Aorta (tissue), 5 donors: ENCODE results near the gene NCOA1. TPM values are rescaled to one million over a fixed set of nuclear protein-coding genes. Genes with fewer than 3 reads are reported as not detected.
"Not testable (repeated sequence)": the region's sequence is repeated elsewhere in the genome, so short reads cannot be mapped to it uniquely, and the experiment has no call there.

Experiments used
- ATAC-seq: fragments of 200-7000 bp; cut with Tn5 transposase; one replicate; pipeline ENCODE4 v1.9.1; 2022; ENCODE audit warnings: moderate library complexity; ENCODE audit not compliant: low FRiP score
- DNase-seq, 2 donors: peaks; one replicate each; pipeline ENCODE4 v3.0.0-alpha.2; 2020
- H3K27ac ChIP-seq, 2 donors: one replicate each; pipeline ENCODE4 v1.5.1; 2013; ENCODE audit warnings: low read length in 2 of 2, mild to moderate bottlenecking in 2 of 2, moderate library complexity in 2 of 2, control low read depth in 1 of 2, inconsistent platforms in 1 of 2, low read depth in 1 of 2
- H3K27me3 ChIP-seq, 2 donors: one replicate each; pipeline ENCODE4 v1.6.1; 2013; ENCODE audit warnings: control low read depth in 1 of 2, low read length in 1 of 2, mild to moderate bottlenecking in 1 of 2, moderate library complexity in 1 of 2; ENCODE audit not compliant: insufficient read depth in 2 of 2, control insufficient read depth in 1 of 2
- H3K36me3 ChIP-seq, 2 donors: one replicate each; pipeline ENCODE4 v1.6.1; 2013; ENCODE audit warnings: control low read depth in 1 of 2, low read length in 1 of 2, mild to moderate bottlenecking in 1 of 2; ENCODE audit not compliant: insufficient read depth in 2 of 2, control insufficient read depth in 1 of 2
- H3K4me1 ChIP-seq, 2 donors: one replicate each; pipeline ENCODE4 v1.6.1; 2013; ENCODE audit warnings: low read length in 2 of 2, control low read depth in 1 of 2, mild to moderate bottlenecking in 1 of 2, moderate library complexity in 1 of 2; ENCODE audit not compliant: insufficient read depth in 2 of 2, control insufficient read depth in 1 of 2
- H3K4me3 ChIP-seq, 2 donors: one replicate each; pipeline ENCODE4 v1.5.1; 2013; ENCODE audit warnings: low read length in 2 of 2, control low read depth in 1 of 2, mild to moderate bottlenecking in 1 of 2
- H3K9me3 ChIP-seq: one replicate; pipeline ENCODE4 v1.6.1; 2013; ENCODE audit warnings: mild to moderate bottlenecking, low read length; ENCODE audit not compliant: control insufficient read depth
- WGBS, 2 donors: extraction: QIAGEN DNeasy Blood & Tissue Kit; methylation state at CpG; one replicate each; pipeline ENCODE4 v1.1.7; 2013; 5-methylcytosine and 5-hydroxymethylcytosine counted together
- intact Hi-C, 2 donors: fragments of 100-400 bp; cut with DNase I; formaldehyde crosslinking; loops; one replicate each; pipeline versions ENCODE4 v1.14.2 to v1.15.0; 2022
- polyA plus RNA-seq, 2 donors: library from polyadenylated mRNA; stranded (reverse); fragments of 200-250 nt; gene quantifications; one replicate each; pipeline ENCODE4 v1.2.3, GENCODE V29; 2013
- total RNA-seq, 2 donors: library from RNA; stranded (reverse); fragmentation: NEBNext Ultra II Directional; extraction: Animal tissue kit (Norgen Biotek cat#: 25700); gene quantifications; one replicate each; pipeline ENCODE4 v1.2.1, GENCODE V29; 2021
- donor health status: healthy with polysubstance abuse.
- donor health status: Bipolar disorder and iron deficiency.
- donor health status: DM: no; HTN: no; CAD: no.
- donor health status: DM: no; HTN: no; CAD: no.
- donor health status: DM: yes; HTN: yes; CAD: no.

Gene NCOA1
- total and polyA plus RNA-seq, 4 donors = 6.5 to 68.1 (median 26.7) TPM

DNA sequence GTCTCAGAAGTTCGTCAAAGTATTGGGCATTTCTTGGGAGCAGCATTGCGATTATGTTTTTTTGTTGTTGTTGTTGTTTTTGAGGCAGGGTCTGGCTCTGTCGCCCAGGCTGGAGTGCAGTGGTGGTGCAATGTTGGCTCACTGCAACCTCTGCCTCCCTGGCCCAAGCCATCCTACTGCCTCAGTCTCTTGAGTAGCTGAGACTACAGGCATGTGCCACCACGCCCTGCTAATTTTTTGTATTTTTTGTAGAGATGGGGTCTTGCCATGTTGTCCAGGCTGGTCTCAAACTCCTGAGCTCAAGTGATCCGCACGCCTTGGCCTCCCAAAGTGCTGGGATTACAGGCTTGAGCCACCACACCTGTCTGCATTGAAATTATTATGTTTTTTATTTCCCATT lies 109.1 kb downstream of the NCOA1 start:
- H3K36me3 ChIP-seq, DNase-seq, ATAC-seq, intact Hi-C loops, H3K27me3 ChIP-seq, H3K4me1 ChIP-seq, H3K9me3 ChIP-seq, H3K4me3 ChIP-seq, H3K27ac ChIP-seq: not testable (repeated sequence)
- 97 to 98% methylated on average over 6 of the region's 6 CpGs for WGBS, 2 donors

DNA sequence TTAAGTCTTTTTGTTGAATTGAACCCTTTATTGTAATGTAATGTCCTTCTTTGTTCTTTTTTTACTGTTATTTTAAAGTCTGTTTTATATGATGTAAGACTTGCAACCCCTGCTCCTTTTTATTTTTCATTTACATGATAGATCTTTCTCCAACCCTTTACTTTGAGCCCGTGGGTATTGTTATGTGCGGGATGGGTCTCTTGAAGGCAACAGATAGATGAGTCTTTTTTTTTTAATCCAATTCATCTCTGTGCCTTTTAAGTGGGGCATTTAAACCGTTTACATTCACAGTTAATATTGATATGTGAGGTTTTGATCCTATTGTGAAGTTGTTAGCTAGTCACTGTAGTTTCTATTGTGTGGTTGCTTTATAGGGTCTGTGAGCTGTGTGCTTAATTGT lies 120.6 kb downstream of the NCOA1 start:
- no peaks in the 10 kb centered on the region for H3K36me3 ChIP-seq
- DNase-seq (no peak), ATAC-seq (no peak)
- intact Hi-C loops = loop anchor here in 1 of 2 donors (5.0 kb wide), 1 partner anchor 34 kb away; no protein-coding TSS in a partner anchor
- H3K4me3 ChIP-seq = no peak overlapping the region
- H3K9me3 ChIP-seq = no peaks in the 10 kb centered on the region
- H3K27me3 ChIP-seq = no peaks in the 10 kb centered on the region
- no peak overlapping the region for H3K27ac ChIP-seq
- WGBS, 2 donors = 91 to 96% methylated on average over 3 of the region's 3 CpGs
- H3K4me1 ChIP-seq = peaks cover 0 to 1% of the 10 kb centered on the region in 2 donors

DNA sequence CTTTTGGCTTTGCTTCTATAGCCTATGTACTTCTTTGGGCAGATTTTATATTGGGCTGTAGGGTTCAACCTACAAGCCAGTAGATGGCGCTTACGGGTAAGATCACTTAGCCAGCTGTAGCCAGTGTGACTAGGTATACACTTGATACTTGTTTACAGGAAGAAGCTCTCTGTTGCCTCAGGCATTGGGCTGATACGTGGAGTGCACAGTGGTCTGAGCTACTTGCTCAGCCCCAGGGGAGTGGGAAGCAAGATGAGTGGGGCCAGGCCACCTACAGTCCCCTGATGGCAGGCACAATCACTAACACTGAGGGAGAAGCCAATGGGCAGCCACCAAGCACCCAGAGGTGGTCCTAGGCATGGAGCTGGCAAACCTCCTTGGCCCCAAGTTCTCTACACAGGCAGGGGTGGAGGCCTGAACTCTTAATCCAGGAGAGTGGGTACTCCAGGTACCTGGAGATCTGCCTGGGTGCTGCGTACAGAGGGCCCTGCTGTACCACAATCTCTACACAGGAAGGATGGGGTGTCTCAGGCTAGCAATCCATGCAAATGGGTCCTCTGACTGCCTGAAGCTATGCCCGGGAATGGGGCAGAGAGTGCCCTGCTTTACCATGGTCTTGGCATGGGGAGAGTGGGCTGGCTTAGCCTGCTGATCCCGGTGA lies 122.2 kb downstream of the NCOA1 start:
- intact Hi-C loops = loop anchor here in 1 of 2 donors (5.0 kb wide), 1 partner anchor 36 kb away; no protein-coding TSS in a partner anchor
- Histone ChIP-seq H3K4me3 (no peak overlapping the region), H3K9me3 (no peaks in the 10 kb centered on the region), H3K4me1 (peaks cover 0 to 3% of the 10 kb centered on the region in 2 donors), H3K27me3 (no peaks in the 10 kb centered on the region), H3K36me3 (no peaks in the 10 kb centered on the region), H3K27ac (no peak overlapping the region)
- 68 to 75% methylated on average over 6 of the region's 6 CpGs for WGBS, 2 donors
- ATAC-seq (no peak), DNase-seq (no peak)

DNA sequence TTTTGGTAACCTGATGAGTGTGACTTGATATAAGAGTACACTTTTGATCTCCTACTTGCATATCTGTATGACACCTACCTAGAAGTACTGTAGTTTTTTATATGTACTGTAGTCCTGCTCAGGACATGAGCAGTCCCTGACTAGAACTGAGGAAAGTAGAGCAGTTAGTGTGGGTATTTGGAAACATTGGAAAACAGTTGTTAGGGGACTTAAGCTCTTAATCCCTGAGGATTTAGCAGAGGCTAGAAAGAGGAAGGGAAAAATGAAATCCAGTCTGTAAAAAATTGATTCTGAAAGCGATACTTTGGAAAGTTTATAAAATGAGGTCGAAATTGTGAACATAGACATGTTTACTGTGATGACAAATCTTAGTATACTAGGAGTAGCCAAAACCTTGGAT lies 125.6 kb downstream of the NCOA1 start:
- Histone ChIP-seq H3K9me3 (no peaks in the 10 kb centered on the region), H3K4me3 (no peak overlapping the region), H3K4me1 (peaks cover 0 to 5% of the 10 kb centered on the region in 2 donors), H3K27me3 (no peaks in the 10 kb centered on the region), H3K27ac (no peak overlapping the region), H3K36me3 (no peaks in the 10 kb centered on the region)
- DNase-seq (no peak), ATAC-seq (no peak)
- 93 to 95% methylated on average over 2 of the region's 2 CpGs for WGBS, 2 donors
- intact Hi-C loops = no loop called here

DNA sequence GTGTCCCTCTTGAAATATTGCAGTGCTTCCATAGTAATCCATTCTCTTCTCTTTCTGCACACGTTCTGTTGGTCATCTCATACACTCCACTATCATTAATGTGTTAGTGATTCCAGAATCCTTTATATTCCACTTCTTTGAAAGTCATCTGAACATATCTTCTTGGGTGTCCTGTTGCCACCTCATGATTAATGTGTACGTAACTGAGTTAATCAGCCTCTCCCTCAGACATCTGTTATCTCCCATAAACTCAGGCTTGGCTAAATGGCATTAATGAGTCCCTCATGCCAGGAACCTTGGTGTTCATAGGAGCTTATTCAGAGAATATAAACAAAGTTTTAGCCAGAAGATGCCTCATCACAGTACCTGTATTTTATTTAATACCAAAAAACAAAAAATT lies 126.4 kb downstream of the NCOA1 start:
- no peaks in the 10 kb centered on the region for H3K9me3 ChIP-seq
- no peak overlapping the region for H3K27ac ChIP-seq
- no peaks in the 10 kb centered on the region for H3K36me3 ChIP-seq
- H3K4me1 ChIP-seq = peaks cover 0 to 5% of the 10 kb centered on the region in 2 donors
- no peak for ATAC-seq
- WGBS, 2 donors = 85 to 88% methylated on average over 2 of the region's 2 CpGs
- no peak overlapping the region for H3K4me3 ChIP-seq
- DNase-seq = no peak
- intact Hi-C loops = no loop called here
- H3K27me3 ChIP-seq = no peaks in the 10 kb centered on the region

DNA sequence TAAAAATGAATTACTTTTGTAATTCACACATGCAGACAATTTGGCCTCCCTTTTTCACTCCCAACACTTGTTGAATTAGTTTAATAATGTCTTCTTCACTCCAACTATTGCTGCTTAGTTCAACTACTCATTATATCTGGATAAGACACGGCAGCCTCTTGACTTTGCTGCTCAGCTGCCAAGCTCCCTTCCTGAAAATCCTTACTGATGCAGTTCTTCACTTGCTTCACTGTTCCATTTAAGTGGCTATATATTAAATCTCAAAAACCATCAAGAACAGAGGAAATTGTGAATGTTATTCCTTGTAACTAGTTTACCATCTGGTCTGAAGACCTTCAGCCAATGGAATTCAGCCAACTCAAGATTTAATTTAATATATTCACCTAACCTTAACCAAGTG lies 127.1 kb downstream of the NCOA1 start:
- Histone ChIP-seq H3K27ac (no peak overlapping the region), H3K4me1 (peaks cover 0 to 5% of the 10 kb centered on the region in 2 donors), H3K27me3 (no peaks in the 10 kb centered on the region), H3K36me3 (no peaks in the 10 kb centered on the region), H3K9me3 (no peaks in the 10 kb centered on the region), H3K4me3 (no peak overlapping the region)
- no peak for ATAC-seq
- no peak for DNase-seq
- intact Hi-C loops = no loop called here
- 50 to 53% methylated on average over 1 of the region's 1 CpG for WGBS, 2 donors

DNA sequence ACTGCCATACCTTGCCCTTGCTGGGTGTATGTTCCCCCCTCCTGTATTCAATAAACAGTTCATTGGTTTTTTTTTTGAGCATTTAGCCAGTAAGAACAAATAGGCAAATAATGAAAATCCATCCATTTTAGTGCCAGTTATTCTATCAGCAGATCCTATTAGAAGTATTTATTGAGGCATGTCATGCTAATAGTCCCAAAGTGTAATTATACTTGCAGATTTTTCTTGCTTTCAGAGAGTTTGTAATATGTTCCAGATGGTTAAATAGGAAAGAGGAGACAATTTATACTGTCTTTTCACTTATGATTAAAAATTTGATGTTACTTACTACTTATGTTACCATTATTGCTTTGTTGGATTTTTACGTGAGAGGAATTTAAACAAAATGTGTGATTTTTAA lies 127.6 kb downstream of the NCOA1 start:
- H3K27me3 ChIP-seq = no peaks in the 10 kb centered on the region
- peaks cover 0 to 5% of the 10 kb centered on the region in 2 donors for H3K4me1 ChIP-seq
- H3K4me3 ChIP-seq = no peak overlapping the region
- intact Hi-C loops = no loop called here
- H3K9me3 ChIP-seq = no peaks in the 10 kb centered on the region
- no peak for DNase-seq
- no peaks in the 10 kb centered on the region for H3K36me3 ChIP-seq
- 96 to 98% methylated on average over 1 of the region's 1 CpG for WGBS, 2 donors
- ATAC-seq = no peak
- H3K27ac ChIP-seq = no peak overlapping the region

DNA sequence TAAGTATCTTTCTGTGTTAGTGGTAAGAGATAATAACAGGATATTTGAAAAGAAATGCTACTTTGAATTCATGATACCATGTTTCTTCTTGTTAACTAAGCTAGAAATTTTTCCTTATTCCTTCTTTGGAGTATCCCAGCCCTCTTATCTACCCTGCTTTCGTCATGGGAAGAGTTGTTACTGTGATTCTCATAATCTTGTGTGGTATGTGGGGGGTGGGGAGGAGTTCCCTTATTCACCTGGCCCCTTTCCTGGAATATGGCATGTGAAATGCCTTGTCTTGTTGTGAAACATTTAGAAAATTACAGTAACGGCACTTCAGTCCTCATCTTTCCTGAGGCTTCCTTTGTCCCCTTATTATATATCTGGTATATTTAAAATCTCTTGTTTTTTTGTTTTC lies 129.9 kb downstream of the NCOA1 start:
- Histone ChIP-seq H3K4me1 (peaks cover 0 to 5% of the 10 kb centered on the region in 2 donors), H3K27ac (no peak overlapping the region), H3K36me3 (no peaks in the 10 kb centered on the region), H3K4me3 (no peak overlapping the region), H3K27me3 (no peaks in the 10 kb centered on the region), H3K9me3 (no peaks in the 10 kb centered on the region)
- 91 to 94% methylated on average over 2 of the region's 2 CpGs for WGBS, 2 donors
- intact Hi-C loops = no loop called here
- no peak for ATAC-seq
- DNase-seq = no peak

DNA sequence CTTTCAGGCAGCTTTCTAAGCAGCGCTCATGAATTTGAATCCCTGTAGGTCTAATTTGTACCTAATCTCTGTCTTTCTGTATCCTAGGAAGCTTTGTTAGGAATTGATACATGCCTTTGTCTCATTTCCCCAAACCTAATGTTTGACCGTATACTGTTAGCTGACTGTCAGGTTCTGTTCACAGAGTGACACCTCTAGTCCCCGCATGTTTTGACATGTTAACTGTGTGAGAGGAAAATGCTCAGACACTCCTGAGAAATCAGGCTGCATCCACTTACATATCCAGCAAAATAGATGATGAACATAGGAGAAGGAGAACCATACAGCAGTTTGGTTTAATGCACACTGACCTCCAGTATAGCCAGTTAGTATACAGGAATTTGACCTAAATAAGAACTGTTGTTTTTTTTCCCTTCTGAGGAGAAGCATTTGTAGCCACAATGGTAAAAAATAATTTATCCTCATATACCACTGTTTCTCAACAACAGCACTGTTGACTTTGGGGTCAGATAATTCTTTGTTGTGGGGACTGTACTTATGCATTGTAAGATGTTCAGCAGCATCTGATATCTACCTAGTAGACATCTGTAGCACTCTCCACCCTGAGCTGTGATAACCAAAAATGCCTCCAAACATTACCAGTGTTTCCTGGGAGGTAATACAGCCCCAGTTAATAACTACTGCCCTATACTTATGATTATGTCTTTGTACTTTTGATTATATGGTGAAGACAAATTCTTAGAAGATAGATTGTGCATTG lies 130.9 kb downstream of the NCOA1 start:
- 65 to 86% methylated on average over 3 of the region's 3 CpGs for WGBS, 2 donors
- DNase-seq = no peak
- intact Hi-C loops = no loop called here
- H3K27ac ChIP-seq = no peak overlapping the region
- H3K27me3 ChIP-seq = no peaks in the 10 kb centered on the region
- ATAC-seq = no peak
- no peak overlapping the region for H3K4me3 ChIP-seq
- peaks cover 0 to 4% of the 10 kb centered on the region in 2 donors for H3K4me1 ChIP-seq
- no peaks in the 10 kb centered on the region for H3K36me3 ChIP-seq
- no peaks in the 10 kb centered on the region for H3K9me3 ChIP-seq
